NT2/D1 (cell line): Measurements from ENCODE around the gene DNAH17.

Experiments
- SUZ12 ChIP-seq: IDR thresholded peaks from 2 replicates; pipeline ENCODE4 v1.6.1; 2011; ENCODE audit not compliant: insufficient read length, insufficient read depth; ENCODE audit errors: extremely low read depth
- YY1 ChIP-seq: IDR thresholded peaks from 2 replicates; pipeline ENCODE4 v1.6.1; 2011; ENCODE audit not compliant: insufficient read length, insufficient read depth

DNA sequence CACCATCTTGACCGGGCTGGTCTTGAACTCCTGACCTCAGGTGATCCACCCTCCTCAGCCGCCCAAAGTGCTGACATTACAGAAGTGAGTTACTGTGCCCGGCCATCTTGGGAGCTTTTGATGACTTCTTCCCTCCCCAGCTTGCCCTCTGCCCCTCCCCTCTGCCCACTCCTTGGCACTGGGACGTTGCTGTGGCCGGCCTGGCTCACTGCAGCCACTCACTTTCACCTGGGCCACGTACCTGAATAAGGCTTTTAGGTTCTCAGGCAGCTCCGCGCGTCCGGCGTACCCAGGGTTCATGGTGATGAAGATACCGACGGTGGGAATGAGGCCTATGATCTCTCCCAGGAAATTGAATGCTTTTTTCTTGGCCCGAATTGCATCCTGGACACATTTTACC, 81.6 kb downstream of the DNAH17 start:
- TF ChIP-seq YY1, result no peak
- TF ChIP-seq SUZ12, result no peak
